Lung (tissue), 12 donors: ENCODE data around the gene KANK2. TPM values are rescaled to one million over a fixed set of nuclear protein-coding genes. Genes with fewer than 3 reads are reported as not detected.

Experiments
- ATAC-seq: fragments of 200-7000 bp; cut with Tn5 transposase; one replicate; pipeline ENCODE4 v1.9.1; 2020; ENCODE audit warnings: moderate number of reproducible peaks; ENCODE audit not compliant: insufficient read depth, low FRiP score
- DNase-seq, 3 donors: peaks; one replicate each; pipeline ENCODE4 v3.0.0-alpha.2; 2013 to 2017
- H3K27ac ChIP-seq, 2 donors: one replicate each; pipeline ENCODE4 v1.5.1; 2013; ENCODE audit warnings: mild to moderate bottlenecking in 2 of 2, moderate library complexity in 2 of 2, control low read depth in 1 of 2, inconsistent platforms in 1 of 2, low read depth in 1 of 2, low read length in 1 of 2
- H3K27me3 ChIP-seq, 3 donors: one replicate each; pipeline ENCODE4 v1.5.1; 2013; ENCODE audit warnings: low read length in 2 of 3; ENCODE audit not compliant: control insufficient read depth in 3 of 3, insufficient read depth in 3 of 3
- H3K36me3 ChIP-seq, 4 donors: one replicate each; pipeline ENCODE4 v1.5.1; 2013; ENCODE audit warnings: low read length in 4 of 4, mild to moderate bottlenecking in 1 of 4, moderate library complexity in 1 of 4; ENCODE audit not compliant: control insufficient read depth in 4 of 4, insufficient read depth in 4 of 4
- H3K4me1 ChIP-seq, 5 donors: one replicate each; pipeline ENCODE4 v1.5.1; 2013; ENCODE audit warnings: low read length in 5 of 5, mild to moderate bottlenecking in 2 of 5, moderate library complexity in 1 of 5; ENCODE audit not compliant: control insufficient read depth in 5 of 5, insufficient read depth in 5 of 5
- H3K4me3 ChIP-seq: one replicate; pipeline ENCODE4 v1.5.1; 2013; ENCODE audit warnings: mild to moderate bottlenecking, control low read depth, moderate library complexity
- H3K9ac ChIP-seq, 2 donors: one replicate each; pipeline ENCODE4 v1.5.1; 2013; ENCODE audit warnings: low read length in 2 of 2, control low read depth in 1 of 2; ENCODE audit not compliant: insufficient read depth in 1 of 2
- H3K9me3 ChIP-seq, 4 donors: one replicate each; pipeline ENCODE4 v1.5.1; 2013; ENCODE audit warnings: low read length in 3 of 4, mild to moderate bottlenecking in 1 of 4, moderate library complexity in 1 of 4; ENCODE audit not compliant: control insufficient read depth in 4 of 4, insufficient read depth in 3 of 4
- WGBS, 2 donors: extraction: QIAGEN DNeasy Blood & Tissue Kit; methylation state at CpG; one replicate each; pipeline ENCODE4 v1.1.7; 2013; 5-methylcytosine and 5-hydroxymethylcytosine counted together
- polyA plus RNA-seq, 2 donors: library from polyadenylated mRNA; stranded (reverse); fragments of 200-250 nt; gene quantifications; one replicate each; pipeline ENCODE4 v1.2.1, GENCODE V29; 2013
- total RNA-seq, 2 donors: library from RNA; depleted of rRNA in 1 of 2; stranded (reverse); fragments of >200 nt in 1 of 2; gene quantifications; one replicate each; pipeline ENCODE4 v1.2.1, GENCODE V29; 2014 to 2021
- TF ChIP-seq, protein P1 (sequence below): IDR thresholded peaks from 2 replicates; pipeline ENCODE4 v1.5.1; 2012; ENCODE audit warnings: mild to moderate bottlenecking; ENCODE audit errors: control extremely low read depth, extremely low read depth
- donor health status: control.
- donor health status: control.
- donor health status: Bipolar disorder and iron deficiency.
- donor health status: healthy.
- donor health status: DM: yes; HTN: yes; CAD: no.

The KANK2 gene
- total and polyA plus RNA-seq, 4 donors: 90.1 to 164 (median 113) TPM

DNA sequence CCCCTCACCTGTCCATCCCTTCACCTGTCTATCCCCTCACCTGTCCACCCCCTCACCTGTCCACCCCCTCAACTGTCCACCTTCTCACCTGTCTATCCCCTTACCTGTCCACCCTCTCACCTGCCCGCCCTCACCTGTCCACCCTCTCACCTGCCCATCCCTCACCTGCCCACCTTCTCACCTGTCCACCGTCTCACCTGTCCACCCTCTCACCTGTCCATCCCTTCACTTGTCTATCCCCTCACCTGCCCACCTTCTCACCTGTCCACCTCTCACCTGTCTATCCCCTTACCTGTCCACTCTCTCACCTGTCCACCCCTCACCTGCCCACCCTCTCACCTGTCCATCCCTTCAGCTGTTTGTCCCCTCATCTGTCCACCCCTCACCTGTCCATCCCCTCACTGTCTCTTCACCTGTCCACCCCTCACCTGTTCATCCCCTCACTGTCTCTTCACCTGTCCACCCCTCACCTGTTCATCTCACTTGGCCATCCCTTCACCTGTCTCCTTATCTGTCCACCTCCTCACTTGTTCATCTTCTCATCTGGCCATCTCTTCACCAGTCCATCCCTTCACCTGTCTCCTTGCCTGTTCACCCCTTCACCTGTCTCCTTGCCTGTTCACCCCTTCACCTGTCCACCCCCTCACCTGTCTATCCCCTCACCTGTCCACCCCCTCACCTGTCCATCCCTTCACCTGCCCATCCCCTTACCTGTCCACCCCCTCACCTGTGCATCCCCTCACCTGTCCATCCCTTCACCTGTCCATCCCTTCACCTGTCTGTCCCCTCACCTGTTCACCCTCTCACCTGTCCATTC is 12.7 kb upstream of the KANK2 start:
- Histone ChIP-seq H3K4me3 (no peak overlapping the region), H3K27ac (peak overlapping the region in 1 of 2 donors; percentile 6), H3K4me1 (no peaks in the 10 kb centered on the region), H3K9ac (no peak overlapping the region), H3K9me3 (no peaks in the 10 kb centered on the region), H3K36me3 (peaks cover 0 to 48% (median 22%) of the 10 kb centered on the region in 4 donors), H3K27me3 (no peaks in the 10 kb centered on the region)
- TF ChIP-seq, protein P1, sequence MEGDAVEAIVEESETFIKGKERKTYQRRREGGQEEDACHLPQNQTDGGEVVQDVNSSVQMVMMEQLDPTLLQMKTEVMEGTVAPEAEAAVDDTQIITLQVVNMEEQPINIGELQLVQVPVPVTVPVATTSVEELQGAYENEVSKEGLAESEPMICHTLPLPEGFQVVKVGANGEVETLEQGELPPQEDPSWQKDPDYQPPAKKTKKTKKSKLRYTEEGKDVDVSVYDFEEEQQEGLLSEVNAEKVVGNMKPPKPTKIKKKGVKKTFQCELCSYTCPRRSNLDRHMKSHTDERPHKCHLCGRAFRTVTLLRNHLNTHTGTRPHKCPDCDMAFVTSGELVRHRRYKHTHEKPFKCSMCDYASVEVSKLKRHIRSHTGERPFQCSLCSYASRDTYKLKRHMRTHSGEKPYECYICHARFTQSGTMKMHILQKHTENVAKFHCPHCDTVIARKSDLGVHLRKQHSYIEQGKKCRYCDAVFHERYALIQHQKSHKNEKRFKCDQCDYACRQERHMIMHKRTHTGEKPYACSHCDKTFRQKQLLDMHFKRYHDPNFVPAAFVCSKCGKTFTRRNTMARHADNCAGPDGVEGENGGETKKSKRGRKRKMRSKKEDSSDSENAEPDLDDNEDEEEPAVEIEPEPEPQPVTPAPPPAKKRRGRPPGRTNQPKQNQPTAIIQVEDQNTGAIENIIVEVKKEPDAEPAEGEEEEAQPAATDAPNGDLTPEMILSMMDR: no peak
- WGBS, 2 donors: 86 to 96% methylated on average over 2 of the region's 2 CpGs
- peak in 2 of 3 donors; percentile 23 to 64 for DNase-seq
- ATAC-seq: no peak

DNA sequence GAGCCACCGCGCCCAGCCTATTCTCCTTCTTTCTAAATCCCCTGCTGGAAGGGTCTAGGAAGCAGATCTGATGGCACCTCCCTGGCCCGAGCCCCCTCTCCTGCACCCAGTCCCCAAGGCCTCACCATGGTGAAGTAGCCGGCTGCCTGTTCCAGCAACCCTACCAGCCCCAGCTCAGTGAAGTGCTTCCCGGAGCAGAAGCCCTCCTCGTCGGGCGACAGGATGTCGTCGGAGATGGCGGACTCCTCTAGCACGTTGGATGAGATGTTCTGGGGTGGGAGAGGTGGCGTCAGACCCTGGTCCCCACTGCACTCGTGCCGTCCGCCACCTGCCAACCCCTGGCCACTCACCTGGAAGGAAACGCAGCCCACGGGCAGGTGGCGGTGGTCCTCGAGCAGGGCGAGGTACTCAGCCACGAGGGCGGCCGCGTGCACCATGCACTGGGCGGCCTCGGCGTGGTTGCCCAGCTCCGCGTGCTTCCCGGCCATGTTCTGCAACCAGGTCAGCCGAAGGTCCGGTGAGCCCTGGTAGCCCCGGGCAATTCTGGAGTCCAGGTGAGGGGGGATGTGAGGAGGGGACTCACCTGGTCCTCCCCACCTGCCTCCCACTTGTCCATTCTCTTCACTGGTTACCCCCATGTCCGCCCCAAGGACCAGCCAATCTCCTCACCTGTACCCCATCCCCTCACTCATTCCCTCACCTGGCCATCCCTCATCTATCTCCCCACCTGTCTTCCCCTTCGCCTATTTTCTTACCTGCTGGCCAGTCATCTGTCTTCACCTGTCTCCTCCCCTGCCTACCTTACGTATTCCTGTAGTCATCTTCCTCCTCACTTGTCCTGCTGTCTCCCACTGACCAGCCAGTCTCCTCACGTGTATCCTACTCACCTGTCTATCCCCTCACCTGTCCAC is 11.5 kb upstream of the KANK2 start:
- Histone ChIP-seq H3K9ac (no peak overlapping the region), H3K36me3 (peaks cover 0 to 43% (median 22%) of the 10 kb centered on the region in 4 donors), H3K4me3 (no peak overlapping the region), H3K27ac (no peak overlapping the region), H3K4me1 (no peaks in the 10 kb centered on the region), H3K9me3 (no peaks in the 10 kb centered on the region), H3K27me3 (no peaks in the 10 kb centered on the region)
- 87 to 88% methylated on average over 37 to 38 of the region's 38 CpGs for WGBS, 2 donors
- ATAC-seq (no peak), DNase-seq (peak; percentile 33 to 72 (median 68))
- TF ChIP-seq, protein P1: no peak

DNA sequence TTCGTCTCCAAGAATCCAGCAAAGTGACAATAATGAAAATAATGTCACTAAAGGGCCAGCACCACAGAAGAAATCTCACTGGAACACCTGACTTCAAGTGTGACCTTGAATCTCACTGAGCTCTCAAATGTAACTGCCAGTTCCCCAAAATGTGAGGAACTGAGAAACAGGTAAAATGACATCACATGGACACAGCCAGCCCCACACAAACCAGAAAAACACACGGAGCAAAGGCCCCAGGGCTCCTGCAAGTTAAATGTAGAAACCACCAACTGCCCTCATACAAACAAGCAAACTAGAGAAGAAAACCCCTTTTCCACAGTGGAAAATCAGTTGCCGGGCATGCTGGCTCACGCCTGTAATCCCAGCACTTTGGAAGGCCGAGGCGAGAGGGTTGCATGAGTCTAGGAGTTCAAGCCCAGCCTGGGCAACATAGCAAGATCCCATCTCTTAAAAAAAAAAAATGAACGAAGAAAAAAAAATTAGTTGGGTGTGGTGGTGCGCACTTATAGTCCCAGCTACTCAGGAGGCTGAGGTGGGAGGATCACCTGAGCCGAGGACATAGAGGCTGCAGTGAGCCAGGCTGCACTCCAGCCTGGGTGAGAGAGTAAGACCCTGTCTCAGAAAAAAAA is 8.7 kb upstream of the KANK2 start:
- no peaks in the 10 kb centered on the region for H3K9me3 ChIP-seq
- H3K9ac ChIP-seq: no peak overlapping the region
- H3K27me3 ChIP-seq: no peaks in the 10 kb centered on the region
- ATAC-seq: no peak
- H3K4me3 ChIP-seq: no peak overlapping the region
- DNase-seq: no peak
- H3K36me3 ChIP-seq: peaks cover 0 to 37% (median 14%) of the 10 kb centered on the region in 4 donors
- peaks cover 0 to 10% (median 0%) of the 10 kb centered on the region in 5 donors for H3K4me1 ChIP-seq
- no peak overlapping the region for H3K27ac ChIP-seq
- TF ChIP-seq, protein P1: no peak
- WGBS, 2 donors: 85 to 87% methylated on average over 9 of the region's 9 CpGs
